Calu3 (cell line): ENCODE data around the gene ACKR3. TPM values are rescaled to one million over a fixed set of nuclear protein-coding genes. Genes with fewer than 3 reads are reported as not detected.

ENCODE experiments used
- BruUV-seq: library from RNA; stranded (reverse); fragments of 400-500 nt; replicated peaks from 2 replicates; lab custom pipeline; 2021; lab: Mats Ljungman, UMichigan
- CTCF ChIA-PET: fragments of 300-600 bp; sonication (Branson Sonifier 250); formaldehyde crosslinking; loops from one replicate; lab custom pipeline; 2022; ENCODE audit warnings: antibody characterized with exemption; lab: Charles Lee
- DNase-seq: peaks from one replicate; pipeline ENCODE4 v3.0.0; 2022
- H3K27ac Mint-ChIP-seq: one replicate; pipeline ENCODE4 v1.8.0; 2022; ENCODE audit warnings: mixed read lengths; ENCODE audit not compliant: unreplicated experiment
- H3K27me3 Mint-ChIP-seq: one replicate; pipeline ENCODE4 v1.8.0; 2022; ENCODE audit warnings: mixed read lengths; ENCODE audit not compliant: unreplicated experiment
- H3K36me3 Mint-ChIP-seq: one replicate; pipeline ENCODE4 v1.8.0; 2022; ENCODE audit warnings: mild to moderate bottlenecking, moderate library complexity, mixed read lengths; ENCODE audit not compliant: insufficient read depth, unreplicated experiment
- H3K4me1 Mint-ChIP-seq: one replicate; pipeline ENCODE4 v1.8.0; 2022; ENCODE audit warnings: mild to moderate bottlenecking, low read depth, mixed read lengths; ENCODE audit not compliant: unreplicated experiment
- H3K4me3 Mint-ChIP-seq: one replicate; pipeline ENCODE4 v1.8.0; 2022; ENCODE audit warnings: mild to moderate bottlenecking, low read depth, moderate library complexity, mixed read lengths; ENCODE audit not compliant: unreplicated experiment
- H3K9me3 Mint-ChIP-seq: one replicate; pipeline ENCODE4 v1.8.0; 2022; ENCODE audit warnings: low read depth, mixed read lengths; ENCODE audit not compliant: unreplicated experiment
- CTCF ChIP-seq: fragments of 200-600 bp; IDR thresholded peaks from one replicate; pipeline ENCODE4 v1.8.0; 2022; ENCODE audit warnings: antibody characterized with exemption; ENCODE audit not compliant: unreplicated experiment
- intact Hi-C: fragments of 100-400 bp; cut with micrococcal nuclease; formaldehyde crosslinking; loops from one replicate; pipeline ENCODE4 v1.10.0; 2022; ENCODE audit not compliant: unreplicated experiment
- total RNA-seq: library from RNA; stranded (reverse); gene quantifications from 2 replicates; pipeline ENCODE4 v1.2.3, GENCODE V29; 2022

ACKR3 gene
- total RNA-seq, 1 experiment from 2014 or later = 8.8 TPM

DNA sequence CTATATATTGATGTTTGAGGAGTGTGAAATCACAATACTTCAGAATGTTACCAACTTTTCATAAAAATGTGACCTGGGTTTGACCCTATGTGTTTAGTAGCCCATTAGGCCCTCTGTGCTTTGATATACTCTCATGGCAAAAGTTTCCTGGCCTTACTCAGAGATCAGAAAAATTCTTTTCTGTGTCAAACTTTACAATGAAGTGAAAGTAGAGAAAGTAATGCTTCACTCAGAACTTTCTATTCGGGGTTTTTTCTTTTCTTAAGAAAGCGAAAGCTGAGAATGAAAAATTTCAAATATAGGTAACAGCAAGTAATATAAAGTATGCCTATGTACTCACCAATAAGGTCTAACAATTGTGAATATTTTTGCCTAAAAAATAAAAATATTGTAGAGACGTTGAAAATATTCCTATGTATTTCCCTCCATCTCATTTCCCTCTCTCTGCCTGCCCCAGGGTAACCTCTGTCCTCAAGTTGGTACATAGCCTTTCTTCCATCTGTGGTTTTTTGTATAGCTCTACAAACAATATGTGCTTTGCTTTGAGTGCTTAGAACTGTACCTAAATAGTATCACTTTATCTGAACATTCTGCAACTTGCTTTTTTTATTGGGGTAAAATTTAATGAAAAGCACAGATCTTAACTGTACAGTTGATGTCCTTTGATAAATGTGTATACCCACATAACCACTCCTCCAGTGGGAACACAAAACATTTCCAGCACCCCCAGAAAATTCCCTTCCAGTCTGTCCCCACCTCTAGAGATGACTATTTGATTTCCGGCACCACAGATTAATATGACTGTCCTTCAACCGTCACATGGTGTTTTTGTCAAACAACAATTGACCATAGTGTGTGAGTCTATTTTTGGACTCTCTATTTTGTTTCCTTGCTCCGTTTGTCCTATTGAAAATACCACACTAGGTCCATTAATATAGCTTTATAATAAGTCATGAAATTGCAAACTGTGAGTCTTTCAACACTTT lies 10.3 kb upstream of the ACKR3 start:
- Mint-ChIP-seq H3K27me3 (no peaks in the 10 kb centered on the region), H3K27ac (peak overlapping the region; percentile 47), H3K4me1 (peaks cover 41% of the 10 kb centered on the region), H3K4me3 (peak overlapping the region; percentile 27), H3K36me3 (peaks cover 17% of the 10 kb centered on the region), H3K9me3 (peaks cover 4% of the 10 kb centered on the region)
- DNase-seq = no peak
- no TSS peak for BruUV-seq
- intact Hi-C loops = no loop called here
- CTCF ChIA-PET = interaction anchor here (1.3 kb wide), 1 partner anchor 10 kb away, joined by 6 read pairs; the partner anchor contains the start of gene ACKR3
- no peak for TF ChIP-seq CTCF

DNA sequence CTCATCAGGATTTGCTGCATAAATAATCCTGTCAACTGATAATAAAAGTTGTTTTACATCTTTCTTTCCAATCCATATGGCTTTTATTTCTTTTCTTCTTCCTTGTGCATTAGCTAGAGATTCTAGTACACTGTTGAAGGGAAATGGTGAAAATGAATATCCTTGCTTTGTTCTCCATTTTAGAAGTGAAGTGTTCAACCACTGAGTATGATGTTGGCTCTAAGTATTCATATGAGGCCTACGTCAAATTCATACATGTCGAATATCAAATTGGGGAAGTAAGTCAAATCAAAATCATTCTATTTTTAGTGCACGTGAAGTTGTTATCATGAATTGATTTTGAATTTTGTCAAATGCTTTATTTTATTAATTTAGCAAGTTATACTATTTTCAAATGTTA lies 7.8 kb upstream of the ACKR3 start:
- Mint-ChIP-seq H3K36me3 (peaks cover 15% of the 10 kb centered on the region), H3K27ac (no peak overlapping the region), H3K4me1 (peaks cover 51% of the 10 kb centered on the region), H3K27me3 (peaks cover 9% of the 10 kb centered on the region), H3K9me3 (peaks cover 4% of the 10 kb centered on the region), H3K4me3 (no peak overlapping the region)
- DNase-seq = no peak
- CTCF ChIA-PET = interaction anchor here (1.0 kb wide), 3 partner anchors 49 to 465 kb away, joined by 3 to 6 read pairs (median 4); no protein-coding TSS in a partner anchor
- intact Hi-C loops = no loop called here
- no peak for TF ChIP-seq CTCF
- no TSS peak for BruUV-seq

GRCh38 chr2:236562434-236562833 lies 7.2 kb upstream of the ACKR3 start:
- intact Hi-C loops = no loop called here
- BruUV-seq = no TSS peak
- Mint-ChIP-seq H3K27me3 (peaks cover 14% of the 10 kb centered on the region), H3K4me1 (peaks cover 51% of the 10 kb centered on the region), H3K9me3 (peaks cover 4% of the 10 kb centered on the region), H3K36me3 (peaks cover 12% of the 10 kb centered on the region), H3K4me3 (no peak overlapping the region), H3K27ac (no peak overlapping the region)
- DNase-seq = peak; percentile 55
- TF ChIP-seq CTCF = peak; percentile 73
- CTCF ChIA-PET = interaction anchor here (1.0 kb wide), 3 partner anchors 49 to 465 kb away, joined by 3 to 6 read pairs (median 4); no protein-coding TSS in a partner anchor

- Mint-ChIP-seq H3K9me3 (peaks cover 4% of the 10 kb centered on the region), H3K4me3 (no peak overlapping the region), H3K27ac (no peak overlapping the region), H3K4me1 (peaks cover 38% of the 10 kb centered on the region), H3K27me3 (peaks cover 14% of the 10 kb centered on the region), H3K36me3 (peaks cover 14% of the 10 kb centered on the region)
- CTCF ChIA-PET = no interaction called here
- DNase-seq = no peak
- TF ChIP-seq CTCF = no peak
- intact Hi-C loops = no loop called here
- BruUV-seq = no TSS peak
These were observed 5.7 kb upstream of the ACKR3 start for GRCh38 chr2:236563953-236564352.
